Spleen (tissue), 11 donors: ENCODE data around the gene PPIL1. TPM values are rescaled to one million over a fixed set of nuclear protein-coding genes. Genes with fewer than 3 reads are reported as not detected.
A peak's percentile ranks its signal among the peaks of the same experiment; 100 is the strongest.

ENCODE experiments used
- DNase-seq: peaks from one replicate; pipeline ENCODE4 v3.0.0-alpha.2; 2020
- H3K27ac ChIP-seq, 8 donors: fragments of 200-600 bp; sonication (generic) in 7 of 8; 1 replicate in 4 of 8; 2 replicates in 4 of 8; pipeline versions ENCODE4 v1.5.0 to v1.8.0; 2016 to 2021; ENCODE audit warnings: inconsistent platforms in 4 of 8, mild to moderate bottlenecking in 4 of 8, moderate library complexity in 1 of 8
- H3K27me3 ChIP-seq, 7 donors: fragments of 200-600 bp; sonication (generic) in 6 of 7; replicated peaks in 1 of 7; 1 replicate in 4 of 7; 2 replicates in 3 of 7; pipeline versions ENCODE4 v1.5.0 to v1.8.0; 2016 to 2021; ENCODE audit warnings: inconsistent platforms in 3 of 7, mild to moderate bottlenecking in 1 of 7
- H3K36me3 ChIP-seq, 6 donors: fragments of 200-600 bp; sonication (generic) in 5 of 6; 1 replicate in 4 of 6; 2 replicates in 2 of 6; pipeline versions ENCODE4 v1.5.0 to v1.8.0; 2016 to 2021; ENCODE audit warnings: inconsistent platforms in 2 of 6
- H3K4me1 ChIP-seq, 6 donors: fragments of 200-600 bp; sonication (generic) in 5 of 6; 1 replicate in 3 of 6; 2 replicates in 3 of 6; pipeline versions ENCODE4 v1.5.0 to v1.8.0; 2016 to 2021; ENCODE audit warnings: inconsistent platforms in 3 of 6
- H3K4me3 ChIP-seq, 8 donors: fragments of 200-600 bp; sonication (generic) in 7 of 8; 1 replicate in 4 of 8; 2 replicates in 4 of 8; pipeline versions ENCODE4 v1.5.0 to v1.8.0; 2016 to 2021; ENCODE audit warnings: inconsistent platforms in 4 of 8, mild to moderate bottlenecking in 4 of 8, moderate library complexity in 2 of 8
- H3K9me3 ChIP-seq, 8 donors: fragments of 200-600 bp; sonication (generic) in 7 of 8; 1 replicate in 4 of 8; 2 replicates in 4 of 8; pipeline versions ENCODE4 v1.5.0 to v1.8.0; 2016 to 2021; ENCODE audit warnings: inconsistent platforms in 4 of 8
- CTCF ChIP-seq, 11 experiments: fragments of 200-600 bp in 7 of 11; fragments of 450-650 bp in 4 of 11; sonication (generic) in 4 of 11; IDR thresholded peaks in 8 of 11; conservative IDR thresholded peaks in 3 of 11; 1 replicate in 7 of 11; 2 replicates in 4 of 11; pipeline versions ENCODE4 v1.4.0 to v1.8.0; 2016 to 2021; ENCODE audit warnings: antibody characterized with exemption in 11 of 11, inconsistent platforms in 4 of 11, mild to moderate bottlenecking in 1 of 11
- POLR2A ChIP-seq, 3 donors: fragments of 450-650 bp; IDR thresholded peaks; one replicate each; pipeline ENCODE4 v1.5.1; 2017; ENCODE audit warnings: antibody characterized with exemption in 3 of 3, mild to moderate bottlenecking in 1 of 3
- POLR2AphosphoS5 ChIP-seq, 3 donors: sonication (generic); formaldehyde crosslinking; IDR thresholded peaks; one replicate each; pipeline ENCODE4 v1.5.1; 2017; ENCODE audit warnings: antibody characterized with exemption in 3 of 3
- whole genome bisulfite sequencing, 5 donors: extraction: QIAGEN DNeasy Blood & Tissue Kit in 3 of 5; methylation state at CpG; one replicate each; pipeline versions ENCODE4 v1.1.5 to v1.1.7; 2013 to 2018; 5-methylcytosine and 5-hydroxymethylcytosine counted together
- intact Hi-C: fragments of 100-400 bp; cut with DNase I; formaldehyde crosslinking; loops from one replicate; pipeline ENCODE4 v1.15.0; 2023; ENCODE audit warnings: low total_unique reads
- polyA plus RNA-seq, 3 donors: library from polyadenylated mRNA; stranded (reverse); fragments of 200-250 nt; gene quantifications; one replicate each; pipeline ENCODE4 v1.2.1, GENCODE V29; 2013
- total RNA-seq, 7 donors: library from RNA; depleted of rRNA in 3 of 7; stranded (reverse); fragments of >200 nt in 3 of 7; fragmentation: NEBNext Ultra II Directional in 4 of 7; extraction: Animal tissue kit (Norgen Biotek cat#: 25700) in 4 of 7; gene quantifications; one replicate each; pipeline versions ENCODE4 v1.1.0 to v1.2.1, GENCODE V29; 2016 to 2021
- donor health status: healthy with polysubstance abuse.
- donor health status: DM: no; HTN: no; CAD: no; lungs with moderate emphysema.
- donor health status: DM: no; HTN: no; CAD: no.
- donor health status: Bipolar disorder and iron deficiency.
- donor health status: healthy.
- donor health status: DM: no; HTN: no; CAD: no.
- donor health status: DM: yes; HTN: yes; CAD: no.

Gene PPIL1
- total and polyA plus RNA-seq, 10 donors, result 8.7 to 26.4 (median 13.5) TPM

GRCh38 chr6:36856277-36856676 is 18.3 kb downstream of the PPIL1 start:
- no peak for TF ChIP-seq POLR2AphosphoS5 (IDR thresholded peaks at IDR 0.05)
- no peak for TF ChIP-seq POLR2A (IDR thresholded peaks at IDR 0.05)
- TF ChIP-seq CTCF (IDR thresholded peaks at IDR 0.05 in 8 of 11, conservative IDR thresholded peaks at IDR 0.05 in 3 of 11), result no peak
- Histone ChIP-seq H3K4me1 (peaks cover 0 to 32% (median 12%) of the 10 kb centered on the region in 6 donors), H3K4me3 (no peak overlapping the region), H3K27ac (no peak overlapping the region), H3K27me3 (no peaks in the 10 kb centered on the region), H3K36me3 (peaks cover 4 to 73% (median 23%) of the 10 kb centered on the region in 6 donors), H3K9me3 (peaks cover 0 to 2% (median 0%) of the 10 kb centered on the region in 8 donors)
- intact Hi-C loops, result no loop called here
- WGBS, 5 donors, result 76 to 87% (median 80%) methylated on average over 8 of the region's 8 CpGs
- no peak for DNase-seq

GRCh38 chr6:36855750-36856149 is 18.9 kb downstream of the PPIL1 start:
- no peak for TF ChIP-seq CTCF (IDR thresholded peaks at IDR 0.05 in 8 of 11, conservative IDR thresholded peaks at IDR 0.05 in 3 of 11)
- no peak for TF ChIP-seq POLR2A (IDR thresholded peaks at IDR 0.05)
- no peak for TF ChIP-seq POLR2AphosphoS5 (IDR thresholded peaks at IDR 0.05)

GRCh38 chr6:36853325-36853724 is 21.3 kb downstream of the PPIL1 start:
- 59 to 81% (median 65%) methylated on average over 5 of the region's 5 CpGs for WGBS, 5 donors
- peaks cover 4 to 61% (median 23%) of the 10 kb centered on the region in 6 donors for H3K36me3 ChIP-seq
- H3K9me3 ChIP-seq, result peaks cover 0 to 18% (median 11%) of the 10 kb centered on the region in 8 donors
- intact Hi-C loops, result no loop called here
- H3K27me3 ChIP-seq, result no peaks in the 10 kb centered on the region
- no peak for DNase-seq
- H3K4me3 ChIP-seq, result no peak overlapping the region
- peak overlapping the region in 6 of 8 donors; percentile 28 to 82 (median 60) for H3K27ac ChIP-seq
- no peak for TF ChIP-seq POLR2A (IDR thresholded peaks at IDR 0.05)
- peak in 1 of 3 donors; percentile 68 for TF ChIP-seq POLR2AphosphoS5 (IDR thresholded peaks at IDR 0.05)
- peaks cover 0 to 62% (median 29%) of the 10 kb centered on the region in 6 donors for H3K4me1 ChIP-seq

More at GRCh38 chr6:36855750-36856149, 18.9 kb downstream of the PPIL1 start:
- H3K27me3 ChIP-seq, result no peaks in the 10 kb centered on the region
- intact Hi-C loops, result no loop called here
- H3K4me1 ChIP-seq, result peaks cover 0 to 38% (median 14%) of the 10 kb centered on the region in 6 donors
- H3K27ac ChIP-seq, result no peak overlapping the region
- H3K4me3 ChIP-seq, result no peak overlapping the region
- peaks cover 4 to 68% (median 23%) of the 10 kb centered on the region in 6 donors for H3K36me3 ChIP-seq
- WGBS, 5 donors, result 81 to 97% (median 91%) methylated on average over 10 of the region's 10 CpGs
- peaks cover 0 to 7% (median 5%) of the 10 kb centered on the region in 8 donors for H3K9me3 ChIP-seq
- no peak for DNase-seq

- DNase-seq, result no peak
- TF ChIP-seq POLR2A (IDR thresholded peaks at IDR 0.05) (no peak), POLR2AphosphoS5 (IDR thresholded peaks at IDR 0.05) (no peak)
- peaks cover 0 to 18% (median 11%) of the 10 kb centered on the region in 8 donors for H3K9me3 ChIP-seq
- peaks cover 0 to 66% (median 29%) of the 10 kb centered on the region in 6 donors for H3K4me1 ChIP-seq
- no peak overlapping the region for H3K4me3 ChIP-seq
- intact Hi-C loops, result no loop called here
- no peaks in the 10 kb centered on the region for H3K27me3 ChIP-seq
- H3K27ac ChIP-seq, result peak overlapping the region in 6 of 8 donors; percentile 28 to 82 (median 60)
- peaks cover 4 to 58% (median 23%) of the 10 kb centered on the region in 6 donors for H3K36me3 ChIP-seq
- WGBS, 5 donors, result 59 to 81% (median 68%) methylated on average over 4 of the region's 4 CpGs
Observed at GRCh38 chr6:36852481-36853147, 22.0 kb downstream of the PPIL1 start.

GRCh38 chr6:36851626-36852025 is 23.0 kb downstream of the PPIL1 start:
- H3K4me3 ChIP-seq, result no peak overlapping the region
- peak overlapping the region in 6 of 8 donors; percentile 18 to 82 (median 54) for H3K27ac ChIP-seq
- peaks cover 0 to 18% (median 11%) of the 10 kb centered on the region in 8 donors for H3K9me3 ChIP-seq
- intact Hi-C loops, result loop anchor here (2.0 kb wide), 1 partner anchor 85 kb away; no protein-coding TSS in a partner anchor
- H3K4me1 ChIP-seq, result peaks cover 0 to 64% (median 29%) of the 10 kb centered on the region in 6 donors
- WGBS, 5 donors, result 35 to 68% (median 49%) methylated on average over 4 of the region's 4 CpGs
- H3K36me3 ChIP-seq, result peaks cover 4 to 48% (median 23%) of the 10 kb centered on the region in 6 donors
- H3K27me3 ChIP-seq, result no peaks in the 10 kb centered on the region
- TF ChIP-seq POLR2A (IDR thresholded peaks at IDR 0.05) (no peak), POLR2AphosphoS5 (IDR thresholded peaks at IDR 0.05) (no peak), CTCF (IDR thresholded peaks at IDR 0.05 in 8 of 11, conservative IDR thresholded peaks at IDR 0.05 in 3 of 11) (no peak)
- no peak for DNase-seq
